ENCODE measurements around the gene GAS2. TPM values are rescaled to one million over a fixed set of nuclear protein-coding genes. Genes with fewer than 3 reads are reported as not detected.
A peak's percentile ranks its signal among the peaks of the same experiment; 100 is the strongest.
"Not testable (repeated sequence)": the region's sequence is repeated elsewhere in the genome, so short reads cannot be mapped to it uniquely, and the experiment has no call there.

GAS2 gene
- 10.9 TPM for polyA plus RNA-seq (ENCODE audit: insufficient read length)

GRCh38 chr11:22666325-22666687 is at the start of gene GAS2:
Gene GAS2, plus strand, starts transcription at chr11:22666611. Its CDS starts 8,259 bp downstream, at chr11:22674870.
- DNase-seq (ENCODE audit: low read depth), result no peak

GRCh38 chr11:22617868-22618267 is 48.5 kb upstream of the GAS2 start:
- no peak for DNase-seq (ENCODE audit: low read depth)

- no peak for DNase-seq (ENCODE audit: low read depth)
Observed at GRCh38 chr11:22624742-22625447, 41.5 kb upstream of the GAS2 start.

GRCh38 chr11:22625448-22626287 is 40.7 kb upstream of the GAS2 start, which contains the start of gene FANCF:
Gene FANCF, minus strand, starts transcription at chr11:22625823. Its CDS starts 13 bp downstream, at chr11:22625810.
- peak; percentile 100 for DNase-seq (ENCODE audit: low read depth)

- no peak for DNase-seq (ENCODE audit: low read depth)
Observed at GRCh38 chr11:22626573-22627239, 39.7 kb upstream of the GAS2 start.

DNA sequence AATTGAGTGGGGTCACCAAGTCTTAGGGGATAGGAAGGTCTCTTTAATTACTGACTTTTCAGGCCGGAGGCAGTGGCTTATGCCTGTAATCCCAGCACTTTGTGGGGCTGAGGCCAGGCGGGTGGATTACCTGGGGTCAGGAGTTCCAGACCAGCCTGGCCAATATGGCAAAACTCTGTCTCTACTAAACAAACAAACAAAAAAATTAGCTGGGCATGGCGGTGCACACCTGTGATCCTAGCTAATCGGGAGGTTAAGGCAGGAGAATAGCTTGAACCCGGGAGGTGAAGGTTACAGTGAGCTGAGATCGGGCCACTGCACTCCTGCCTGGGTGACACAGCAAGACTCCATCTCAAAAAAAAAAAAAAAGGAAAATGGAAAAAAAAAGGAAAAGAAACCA is 39.0 kb upstream of the GAS2 start:
- no peak for DNase-seq (ENCODE audit: low read depth)

DNA sequence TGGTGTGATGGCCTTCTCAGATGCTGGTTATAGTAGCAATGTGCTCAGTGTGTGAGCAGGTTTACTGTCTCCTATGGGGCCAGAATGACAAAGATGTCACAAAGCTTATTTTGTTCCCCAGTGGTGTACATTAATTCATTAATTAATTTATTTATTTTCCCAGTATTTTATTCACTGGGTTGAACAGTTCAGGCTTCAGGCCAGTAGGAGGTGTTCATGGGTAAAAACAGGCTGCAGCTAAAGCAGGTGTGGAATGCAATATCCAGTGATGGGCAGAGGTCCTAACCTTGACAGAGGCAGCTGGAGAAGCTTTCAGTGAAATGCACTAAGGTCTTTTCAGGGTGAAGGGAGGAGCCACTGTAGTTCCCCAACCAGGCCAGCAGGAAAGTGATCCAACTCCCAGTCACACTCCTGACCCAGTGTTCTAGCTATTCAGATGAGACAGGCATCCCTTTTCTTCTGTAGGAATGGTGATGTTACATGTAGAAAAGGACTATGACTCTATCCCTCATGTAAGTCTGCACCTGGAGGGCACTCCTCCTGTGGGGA is 33.0 kb upstream of the GAS2 start:
- DNase-seq (ENCODE audit: low read depth), result no peak

- DNase-seq (ENCODE audit: low read depth), result no peak
Observed at GRCh38 chr11:22634897-22635629, 31.3 kb upstream of the GAS2 start.

DNA sequence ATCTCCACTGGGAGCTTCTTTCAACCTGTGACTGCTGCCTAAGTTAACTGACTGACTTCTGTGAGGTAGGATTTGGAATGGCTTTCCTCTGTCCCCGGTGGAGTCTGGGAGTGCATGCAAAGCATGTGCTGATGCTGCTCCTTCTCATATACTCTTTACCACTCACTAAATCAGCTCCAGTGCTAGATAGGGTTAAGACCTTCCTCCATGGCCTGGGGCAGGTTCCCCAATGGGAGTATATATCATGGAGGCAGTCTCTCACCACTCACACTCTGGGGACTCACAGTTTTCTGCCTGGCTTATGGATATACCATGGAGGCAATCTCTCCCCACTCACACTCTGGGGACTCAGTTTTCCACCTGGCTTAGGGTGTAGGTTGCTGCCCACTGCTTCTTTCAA is 30.7 kb upstream of the GAS2 start:
- no peak for DNase-seq (ENCODE audit: low read depth)

GRCh38 chr11:22640862-22641261 is 25.5 kb upstream of the GAS2 start:
- no peak for DNase-seq (ENCODE audit: low read depth)

- no peak for DNase-seq (ENCODE audit: low read depth)
Observed at GRCh38 chr11:22641559-22641958, 24.9 kb upstream of the GAS2 start.

GRCh38 chr11:22652346-22652745 is 14.1 kb upstream of the GAS2 start:
- not testable (repeated sequence) for DNase-seq (ENCODE audit: low read depth)

DNA sequence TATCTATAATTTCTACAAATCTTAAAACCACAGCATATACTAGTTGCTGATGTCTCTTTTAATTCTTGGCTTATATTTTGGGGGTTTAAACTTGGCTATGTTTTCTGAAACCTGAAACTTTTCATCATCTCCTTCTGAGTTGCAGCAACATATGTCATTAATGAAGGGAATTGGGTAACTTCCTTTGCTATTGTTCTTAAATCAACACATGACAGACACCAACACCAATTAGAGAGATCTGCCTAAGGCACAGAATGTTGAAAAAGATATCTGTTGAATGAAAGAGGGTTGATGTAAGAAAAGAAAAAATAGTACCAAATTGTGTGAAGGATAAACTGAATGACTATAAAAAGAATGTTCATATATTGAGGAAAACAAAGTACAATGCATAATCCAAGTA is 10.3 kb upstream of the GAS2 start:
- no peak for DNase-seq (ENCODE audit: low read depth)

DNA sequence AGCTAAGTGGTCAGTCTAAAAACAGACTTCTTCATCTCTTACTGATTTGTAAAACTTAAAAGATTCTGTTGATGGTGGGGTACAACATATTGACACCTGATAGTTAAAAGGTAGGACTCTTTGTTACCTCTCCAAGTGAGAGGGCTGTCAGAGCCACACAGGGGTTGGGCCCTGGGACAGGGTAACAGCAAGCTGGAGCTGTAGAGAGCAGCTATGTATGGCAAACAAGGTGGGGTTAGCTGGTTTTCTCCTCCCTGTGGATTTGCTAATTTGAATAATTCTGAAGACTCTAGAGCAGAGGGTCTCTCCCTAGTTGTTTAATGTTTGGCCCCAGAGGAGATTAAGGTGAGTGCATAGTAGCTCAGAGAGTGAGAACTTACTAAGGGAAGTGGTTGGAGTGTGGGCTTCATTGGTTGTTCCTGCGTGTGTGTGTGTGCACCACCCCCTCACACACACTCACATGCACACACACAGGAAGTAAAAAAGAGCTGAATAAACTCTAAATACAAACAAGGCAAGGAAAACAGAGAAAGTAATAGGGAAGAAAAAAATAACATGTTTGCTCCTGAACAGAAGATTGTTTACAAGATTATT is 9.2 kb upstream of the GAS2 start:
- DNase-seq (ENCODE audit: low read depth), result no peak

DNA sequence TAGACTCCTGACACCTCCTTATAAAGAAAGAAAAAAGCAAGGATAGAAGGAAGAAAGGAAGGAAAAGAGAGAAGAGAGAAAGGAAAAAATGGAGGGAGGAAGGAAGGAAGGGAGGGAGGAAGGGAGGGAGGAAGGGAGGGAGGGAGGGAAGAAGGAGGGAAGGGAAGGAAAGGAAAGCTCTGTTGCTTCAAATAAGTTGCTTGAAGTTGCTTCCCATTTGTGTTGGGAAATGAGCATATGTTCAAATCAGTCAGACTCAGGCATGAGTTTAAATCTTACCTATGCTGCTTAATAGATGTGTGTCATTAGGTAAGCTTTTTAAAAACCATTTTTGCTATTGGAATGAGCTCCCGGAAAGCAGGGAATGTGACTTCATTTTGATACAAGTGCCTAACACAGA is 6.6 kb upstream of the GAS2 start:
- DNase-seq (ENCODE audit: low read depth), result no peak

- no peak for DNase-seq (ENCODE audit: low read depth)
Observed at GRCh38 chr11:22666688-22667439, 453 bp downstream of the GAS2 start.

DNA sequence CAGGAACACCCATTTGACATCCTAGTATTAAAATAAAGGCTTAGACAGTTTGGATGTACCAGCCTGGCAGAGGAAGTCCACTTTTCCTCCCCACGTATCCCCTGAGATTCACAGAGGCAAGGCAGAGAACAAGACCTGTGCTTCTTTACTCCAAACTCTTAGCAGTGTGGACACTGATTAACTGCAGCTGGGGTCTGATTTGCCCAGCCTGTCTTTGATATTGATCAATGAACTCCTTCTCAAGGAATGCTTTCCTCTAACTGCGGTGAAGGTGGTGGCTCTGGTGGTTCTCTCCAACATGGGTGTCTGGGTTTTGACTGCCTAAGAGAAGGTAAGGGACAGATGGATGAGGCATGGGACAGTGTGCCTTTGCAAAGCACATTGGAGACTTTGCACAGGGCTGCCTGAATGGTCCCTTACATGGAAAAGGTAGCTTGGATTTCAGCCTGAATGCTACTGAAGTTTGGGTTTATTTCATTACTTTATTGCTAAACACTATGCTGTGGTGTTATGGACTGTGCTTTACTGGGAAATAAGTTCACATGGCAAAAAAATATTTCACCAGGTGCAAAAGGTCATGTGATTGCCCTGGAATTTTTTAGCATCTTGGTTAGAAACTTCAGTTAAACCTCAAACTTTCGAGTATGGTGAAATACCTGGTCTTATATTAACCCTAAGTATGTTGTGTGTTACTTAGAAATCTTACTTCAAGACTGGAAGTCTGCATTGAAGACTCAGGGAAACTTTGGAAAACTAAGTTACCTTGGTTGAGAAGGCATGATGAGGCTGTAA is 1.8 kb downstream of the GAS2 start:
- DNase-seq (ENCODE audit: low read depth), result no peak

GRCh38 chr11:22669368-22669767 is 3.0 kb downstream of the GAS2 start:
- no peak for DNase-seq (ENCODE audit: low read depth)

- no peak for DNase-seq (ENCODE audit: low read depth)
Observed at GRCh38 chr11:22670830-22671229, 4.4 kb downstream of the GAS2 start.

GRCh38 chr11:22671751-22672150 is 5.3 kb downstream of the GAS2 start:
- DNase-seq (ENCODE audit: low read depth), result no peak
